Pancreas (tissue), 10 donors: ENCODE data around the gene NR3C2. TPM values are rescaled to one million over a fixed set of nuclear protein-coding genes. Genes with fewer than 3 reads are reported as not detected.
"Not testable (repeated sequence)": the region's sequence is repeated elsewhere in the genome, so short reads cannot be mapped to it uniquely, and the experiment has no call there.

Source experiments
- ATAC-seq, 4 donors: fragments of 200-7000 bp; cut with Tn5 transposase; one replicate each; pipeline versions ENCODE4 v1.8.0 to v1.9.1; 2020; ENCODE audit warnings: mild to moderate bottlenecking in 4 of 4, moderate library complexity in 4 of 4
- DNase-seq, 6 donors: peaks; one replicate each; pipeline ENCODE4 v3.0.0-alpha.2; 2020
- FAIRE-seq: peaks from 2 replicates; lab custom pipeline; 2012; peaks lifted over from hg19 to GRCh38; lab: Jason Lieb, UNC
- H3K27ac ChIP-seq, 4 donors: fragments of 200-600 bp; sonication (generic); 1 replicate in 3 of 4; 2 replicates in 1 of 4; pipeline versions ENCODE4 v1.5.0 to v1.8.0; 2020
- H3K27me3 ChIP-seq, 4 donors: fragments of 200-600 bp; one replicate each; pipeline ENCODE4 v1.8.0; 2021
- H3K36me3 ChIP-seq, 3 donors: fragments of 200-600 bp; sonication (generic) in 1 of 3; one replicate each; pipeline versions ENCODE4 v1.5.0 to v1.8.0; 2020 to 2021
- H3K4me1 ChIP-seq, 3 donors: fragments of 200-600 bp; one replicate each; pipeline ENCODE4 v1.8.0; 2021
- H3K4me3 ChIP-seq, 4 donors: fragments of 200-600 bp; sonication (generic) in 2 of 4; one replicate each; pipeline versions ENCODE4 v1.5.0 to v1.8.0; 2020 to 2021
- H3K9me3 ChIP-seq, 4 donors: fragments of 200-600 bp; one replicate each; pipeline ENCODE4 v1.8.0; 2021
- CTCF ChIP-seq, 4 donors: fragments of 200-600 bp; sonication (generic) in 3 of 4; IDR thresholded peaks; one replicate each; pipeline versions ENCODE4 v1.5.0 to v1.8.0; 2021; ENCODE audit warnings: antibody characterized with exemption in 4 of 4
- whole genome bisulfite sequencing, 2 donors: extraction: QIAGEN DNeasy Blood & Tissue Kit; methylation state at CpG; one replicate each; pipeline ENCODE4 v1.1.7; 2013; 5-methylcytosine and 5-hydroxymethylcytosine counted together
- intact Hi-C, 3 donors: fragments of 100-400 bp; cut with DNase I; formaldehyde crosslinking; loops; one replicate each; pipeline versions ENCODE4 v1.11.1 to v1.14.2; 2022
- polyA plus RNA-seq, 2 donors: library from polyadenylated mRNA; stranded (reverse); fragments of 200-250 nt; gene quantifications; one replicate each; pipeline ENCODE4 v1.2.3, GENCODE V29; 2013
- total RNA-seq, 6 donors: library from RNA; stranded (reverse); fragmentation: NEBNext Ultra II Directional in 4 of 6; extraction: Animal tissue kit (Norgen Biotek cat#: 25700) in 4 of 6; gene quantifications; one replicate each; pipeline versions ENCODE4 v1.2.1 to v1.2.4, GENCODE V29; 2021 to 2023
- donor health status: healthy with polysubstance abuse.
- donor health status: DM: no; HTN: no; CAD: no; lungs with moderate emphysema.
- donor health status: DM: no; HTN: no; CAD: no.
- donor health status: control.
- donor health status: control.
- donor health status: Bipolar disorder and iron deficiency.
- donor health status: DM: yes; HTN: yes; CAD: no.
- donor health status: DM: no; HTN: no; CAD: no.
- donor health status: DM: no; HTN: no; CAD: no.
- donor health status: DM: yes; HTN: yes; CAD: no.

The NR3C2 gene
- total and polyA plus RNA-seq, 8 donors: 2.5 to 15.7 (median 12.5) TPM

GRCh38 chr4:148143174-148143573 is 299.0 kb downstream of the NR3C2 start:
- H3K27me3 ChIP-seq: no peaks in the 10 kb centered on the region
- ATAC-seq (no peak), FAIRE-seq (no peak), DNase-seq (no peak)
- WGBS, 2 donors: 77 to 80% methylated on average over 4 of the region's 4 CpGs
- no peaks in the 10 kb centered on the region for H3K36me3 ChIP-seq
- intact Hi-C loops: no loop called here
- H3K27ac ChIP-seq: no peak overlapping the region
- no peaks in the 10 kb centered on the region for H3K4me1 ChIP-seq
- H3K4me3 ChIP-seq: no peak overlapping the region
- no peaks in the 10 kb centered on the region for H3K9me3 ChIP-seq
- TF ChIP-seq CTCF (IDR thresholded peaks at IDR 0.05): no peak

- 93 to 99% methylated on average over 3 of the region's 3 CpGs for WGBS, 2 donors
- intact Hi-C loops: no loop called here
- TF ChIP-seq CTCF (IDR thresholded peaks at IDR 0.05): no peak
- no peak overlapping the region for H3K27ac ChIP-seq
- no peaks in the 10 kb centered on the region for H3K9me3 ChIP-seq
- FAIRE-seq (no peak), ATAC-seq (no peak), DNase-seq (no peak)
- no peaks in the 10 kb centered on the region for H3K36me3 ChIP-seq
- no peaks in the 10 kb centered on the region for H3K4me1 ChIP-seq
- H3K4me3 ChIP-seq: no peak overlapping the region
- no peaks in the 10 kb centered on the region for H3K27me3 ChIP-seq
These were observed 300.7 kb downstream of the NR3C2 start for GRCh38 chr4:148141501-148141900.

- H3K27ac ChIP-seq: no peak overlapping the region
- FAIRE-seq (no peak), DNase-seq (no peak), ATAC-seq (no peak)
- H3K4me1 ChIP-seq: no peaks in the 10 kb centered on the region
- peaks cover 0 to 4% (median 0%) of the 10 kb centered on the region in 4 donors for H3K9me3 ChIP-seq
- intact Hi-C loops: no loop called here
- H3K36me3 ChIP-seq: no peaks in the 10 kb centered on the region
- no peak overlapping the region for H3K4me3 ChIP-seq
- H3K27me3 ChIP-seq: no peaks in the 10 kb centered on the region
- WGBS, 2 donors: 95 to 98% methylated on average over 1 of the region's 1 CpG
- TF ChIP-seq CTCF (IDR thresholded peaks at IDR 0.05): no peak
These were observed 315.4 kb downstream of the NR3C2 start for GRCh38 chr4:148126825-148127224.

- DNase-seq: no peak
- TF ChIP-seq CTCF (IDR thresholded peaks at IDR 0.05): no peak
- peaks cover 0 to 4% (median 0%) of the 10 kb centered on the region in 4 donors for H3K9me3 ChIP-seq
- H3K4me1 ChIP-seq: no peaks in the 10 kb centered on the region
- H3K36me3 ChIP-seq: peaks cover 0 to 3% (median 0%) of the 10 kb centered on the region in 3 donors
- intact Hi-C loops: no loop called here
- no peak overlapping the region for H3K4me3 ChIP-seq
- WGBS, 2 donors: 94 to 97% methylated on average over 1 of the region's 1 CpG
- FAIRE-seq: no peak
- ATAC-seq: no peak
- H3K27ac ChIP-seq: no peak overlapping the region
- H3K27me3 ChIP-seq: no peaks in the 10 kb centered on the region
These were observed 317.7 kb downstream of the NR3C2 start for GRCh38 chr4:148124512-148124911.

GRCh38 chr4:148123161-148123560 is 319.1 kb downstream of the NR3C2 start:
- DNase-seq, intact Hi-C loops, H3K9me3 ChIP-seq, FAIRE-seq, H3K27me3 ChIP-seq, H3K27ac ChIP-seq, H3K36me3 ChIP-seq, ATAC-seq, H3K4me1 ChIP-seq, H3K4me3 ChIP-seq: not testable (repeated sequence)
- 94 to 95% methylated on average over 2 of the region's 2 CpGs for WGBS, 2 donors
